Naive B cell (primary cell): Measurements from ENCODE around the gene PAQR4. TPM values are rescaled to one million over a fixed set of nuclear protein-coding genes. Genes with fewer than 3 reads are reported as not detected.

Source experiments
- ATAC-seq, 2 donors: fragments of 150-1000 bp; cut with Tn5 transposase; 2 replicates each; pipeline ENCODE4 v1.10.0; 2021; ENCODE audit warnings: low read depth in 2 of 2, mild to moderate bottlenecking in 2 of 2, moderate library complexity in 2 of 2
- DNase-seq: peaks from one replicate; pipeline ENCODE4 v3.0.0; 2022
- H3K27ac Mint-ChIP-seq, 6 donors: one replicate each; pipeline ENCODE4 v1.8.0; 2020 to 2022; ENCODE audit warnings: mild to moderate bottlenecking in 6 of 6, mixed read lengths in 6 of 6, moderate library complexity in 5 of 6, inconsistent platforms in 2 of 6
- H3K27me3 Mint-ChIP-seq, 3 donors: one replicate each; pipeline ENCODE4 v1.8.0; 2021 to 2022; ENCODE audit warnings: mixed read lengths in 3 of 3, mild to moderate bottlenecking in 1 of 3
- H3K36me3 Mint-ChIP-seq, 2 donors: one replicate each; pipeline ENCODE4 v1.8.0; 2020 to 2022; ENCODE audit warnings: mixed read lengths in 2 of 2, inconsistent platforms in 1 of 2, mild to moderate bottlenecking in 1 of 2
- H3K4me1 Mint-ChIP-seq, 3 donors: one replicate each; pipeline ENCODE4 v1.8.0; 2020 to 2022; ENCODE audit warnings: mixed read lengths in 3 of 3, inconsistent platforms in 1 of 3, mild to moderate bottlenecking in 1 of 3, moderate library complexity in 1 of 3
- H3K4me3 Mint-ChIP-seq, 8 donors: one replicate each; pipeline ENCODE4 v1.8.0; 2020 to 2022; ENCODE audit warnings: mild to moderate bottlenecking in 8 of 8, mixed read lengths in 8 of 8, moderate library complexity in 8 of 8, inconsistent platforms in 2 of 8
- H3K9me3 Mint-ChIP-seq, 7 donors: one replicate each; pipeline ENCODE4 v1.8.0; 2020 to 2022; ENCODE audit warnings: mixed read lengths in 7 of 7, mild to moderate bottlenecking in 5 of 7, inconsistent platforms in 2 of 7, moderate library complexity in 1 of 7
- polyA plus RNA-seq, 6 donors: library from polyadenylated mRNA; unstranded; fragments of 300-500 nt; fragmentation: Illumina TruSeq; gene quantifications; one replicate each; pipeline ENCODE4 v1.2.3, GENCODE V29; 2021; ENCODE audit warnings: low read depth in 6 of 6

Gene PAQR4
- polyA plus RNA-seq, 6 donors from 2014 or later, result 0.43 to 1.3 (median 1.1) TPM; not detected in 1

DNA sequence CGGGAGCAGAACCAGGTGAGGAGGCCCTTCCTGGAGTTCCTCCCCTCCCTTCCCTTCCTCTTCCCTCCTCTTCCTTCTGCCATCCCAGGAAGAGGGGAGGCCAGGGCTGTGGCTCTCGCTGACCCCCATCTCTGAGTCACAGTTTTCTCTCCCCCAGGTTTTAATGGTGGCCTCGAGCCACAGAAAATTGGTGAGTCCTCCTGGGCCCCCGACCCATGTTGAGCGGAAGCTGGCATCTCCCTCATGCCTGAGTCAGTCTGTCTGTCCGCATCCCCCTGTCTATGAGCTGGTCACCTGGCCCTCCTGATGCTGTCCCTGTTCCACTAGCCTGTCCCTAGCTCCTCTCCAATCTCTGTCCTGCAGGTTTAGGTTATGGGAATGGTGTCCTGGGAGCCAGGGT lies 30.8 kb downstream of the PAQR4 start:
- Mint-ChIP-seq H3K36me3 (no peaks in the 10 kb centered on the region), H3K27me3 (peaks cover 0 to 33% (median 15%) of the 10 kb centered on the region in 3 donors), H3K4me1 (peaks cover 3 to 5% (median 3%) of the 10 kb centered on the region in 3 donors), H3K27ac (peak overlapping the region in 1 of 6 donors; percentile 21), H3K9me3 (no peaks in the 10 kb centered on the region), H3K4me3 (no peak overlapping the region)
- ATAC-seq (no peak), DNase-seq (no peak)

DNA sequence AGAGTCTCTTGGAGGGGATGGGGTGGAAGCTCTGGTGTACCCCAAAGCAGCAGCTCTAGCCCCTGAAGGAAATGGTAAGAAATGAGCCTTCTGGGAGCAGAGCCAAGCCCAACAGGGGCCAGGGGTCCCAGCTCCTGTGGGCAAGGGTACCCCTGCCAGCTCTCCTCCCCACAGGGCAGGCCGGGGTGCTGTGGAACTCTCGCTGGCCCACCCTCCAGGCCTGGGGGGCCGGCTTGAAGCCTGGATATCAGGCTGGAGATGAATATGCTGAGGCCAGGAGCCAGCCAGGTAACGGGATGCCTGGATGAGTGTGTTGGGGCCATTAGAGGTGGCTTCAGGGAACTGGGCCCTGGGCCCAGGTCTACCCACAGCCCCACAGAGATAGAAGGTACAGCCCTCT lies 31.4 kb downstream of the PAQR4 start:
- no peak overlapping the region for H3K27ac Mint-ChIP-seq
- H3K4me3 Mint-ChIP-seq, result peak overlapping the region in 1 of 8 donors; percentile 50
- no peak for DNase-seq

DNA sequence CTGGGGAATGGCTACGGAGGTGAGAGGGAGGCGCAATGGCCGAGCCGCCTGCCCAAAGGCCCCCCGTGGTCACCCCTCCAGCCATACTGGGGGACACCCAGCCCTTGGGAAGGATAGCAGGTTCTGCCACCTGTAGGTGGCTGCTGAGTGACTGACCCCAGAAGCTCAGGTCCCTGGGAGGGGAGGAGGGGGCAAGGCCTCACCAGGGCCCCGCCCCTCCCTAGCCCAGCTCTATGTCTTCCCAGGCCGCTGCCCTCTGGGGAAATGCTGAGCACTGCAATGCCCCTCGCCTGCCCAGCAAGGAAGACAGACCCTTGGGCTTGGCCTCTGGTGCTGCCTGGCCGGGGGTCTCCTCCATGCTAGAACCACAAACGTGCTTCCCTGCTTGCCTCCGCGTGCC lies 32.2 kb downstream of the PAQR4 start:
- peaks cover 4 to 6% (median 5%) of the 10 kb centered on the region in 3 donors for H3K4me1 Mint-ChIP-seq
- H3K4me3 Mint-ChIP-seq, result no peak overlapping the region
- no peaks in the 10 kb centered on the region for H3K9me3 Mint-ChIP-seq
- no peak overlapping the region for H3K27ac Mint-ChIP-seq
- ATAC-seq, result no peak
- H3K27me3 Mint-ChIP-seq, result peaks cover 0 to 36% (median 15%) of the 10 kb centered on the region in 3 donors
- no peaks in the 10 kb centered on the region for H3K36me3 Mint-ChIP-seq
- no peak for DNase-seq

More for the DNA sequence above, 31.4 kb downstream of the PAQR4 start:
- Mint-ChIP-seq H3K9me3 (no peaks in the 10 kb centered on the region), H3K36me3 (no peaks in the 10 kb centered on the region), H3K27me3 (peaks cover 0 to 36% (median 15%) of the 10 kb centered on the region in 3 donors), H3K4me1 (peaks cover 4 to 6% (median 5%) of the 10 kb centered on the region in 3 donors)
- ATAC-seq, result no peak

DNA sequence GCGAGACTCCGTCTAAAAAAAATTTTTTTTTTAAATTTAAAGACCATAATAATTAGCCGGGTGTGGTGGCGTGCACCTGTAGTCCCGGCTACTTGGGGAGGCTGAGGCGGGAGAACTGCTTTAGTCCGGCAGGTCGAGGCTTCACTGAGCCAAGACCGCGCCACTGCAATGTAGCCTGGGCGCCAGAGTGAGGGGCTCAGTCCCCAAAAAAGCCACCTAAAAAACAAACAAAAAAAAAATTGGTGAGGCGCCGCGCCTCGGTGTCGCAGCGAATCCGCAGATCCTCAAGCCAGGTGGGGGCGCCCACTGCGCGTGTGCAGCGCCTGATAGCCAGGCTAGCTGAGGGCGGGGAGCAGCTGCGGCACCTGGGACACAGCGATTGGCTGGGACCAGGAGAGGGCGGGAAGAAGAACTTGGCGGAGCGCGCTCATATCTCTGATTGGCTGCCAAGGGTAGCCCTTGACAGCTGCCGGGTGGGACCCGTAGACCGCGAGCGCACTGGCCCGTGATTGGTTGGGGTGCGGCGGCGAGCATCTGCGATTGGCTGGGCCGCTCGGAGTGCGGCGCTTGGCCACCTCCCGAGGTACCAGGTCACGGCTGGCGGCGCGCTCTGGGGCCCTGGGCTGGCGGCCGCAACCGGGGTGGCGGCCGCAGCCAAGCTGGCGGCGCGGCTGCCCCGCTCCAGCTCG lies 34.6 kb downstream of the PAQR4 start:
- DNase-seq (peak; percentile 96), ATAC-seq (peak; percentile 97)
- Mint-ChIP-seq H3K4me1 (peaks cover 21 to 26% (median 25%) of the 10 kb centered on the region in 3 donors), H3K36me3 (no peaks in the 10 kb centered on the region), H3K27me3 (peaks cover 11 to 34% (median 15%) of the 10 kb centered on the region in 3 donors), H3K9me3 (no peaks in the 10 kb centered on the region), H3K4me3 (peak overlapping the region; percentile 77 to 87 (median 82)), H3K27ac (peak overlapping the region in 1 of 6 donors; percentile 69)

DNA sequence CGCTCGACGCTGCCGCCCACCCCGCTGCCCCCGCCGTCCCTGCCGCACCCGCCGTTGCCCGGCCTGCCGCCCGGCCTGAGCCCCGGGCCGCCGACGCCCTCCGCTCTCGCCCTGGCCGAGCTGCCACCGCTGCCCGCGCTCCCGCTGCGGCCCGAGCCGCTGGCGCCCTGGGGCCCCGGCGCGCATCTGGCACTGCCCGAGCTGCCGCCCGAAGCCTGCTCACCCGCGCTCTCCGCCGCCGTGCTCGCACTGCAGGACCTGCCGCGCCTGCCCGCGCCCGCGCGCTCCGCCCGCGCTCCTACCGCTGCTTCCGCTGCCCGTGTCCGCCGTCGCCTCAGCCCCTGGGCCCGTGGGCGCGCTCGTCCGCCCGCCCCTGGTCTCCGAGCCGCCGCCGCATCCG lies 35.2 kb downstream of the PAQR4 start:
- no peaks in the 10 kb centered on the region for H3K9me3 Mint-ChIP-seq
- DNase-seq, result no peak
- H3K27ac Mint-ChIP-seq, result peak overlapping the region in 1 of 6 donors; percentile 29
- H3K27me3 Mint-ChIP-seq, result peaks cover 11 to 29% (median 15%) of the 10 kb centered on the region in 3 donors
- peak overlapping the region in 1 of 8 donors; percentile 77 for H3K4me3 Mint-ChIP-seq
- peaks cover 21 to 29% (median 25%) of the 10 kb centered on the region in 3 donors for H3K4me1 Mint-ChIP-seq
- peak; percentile 3 to 6 for ATAC-seq
- H3K36me3 Mint-ChIP-seq, result no peaks in the 10 kb centered on the region

DNA sequence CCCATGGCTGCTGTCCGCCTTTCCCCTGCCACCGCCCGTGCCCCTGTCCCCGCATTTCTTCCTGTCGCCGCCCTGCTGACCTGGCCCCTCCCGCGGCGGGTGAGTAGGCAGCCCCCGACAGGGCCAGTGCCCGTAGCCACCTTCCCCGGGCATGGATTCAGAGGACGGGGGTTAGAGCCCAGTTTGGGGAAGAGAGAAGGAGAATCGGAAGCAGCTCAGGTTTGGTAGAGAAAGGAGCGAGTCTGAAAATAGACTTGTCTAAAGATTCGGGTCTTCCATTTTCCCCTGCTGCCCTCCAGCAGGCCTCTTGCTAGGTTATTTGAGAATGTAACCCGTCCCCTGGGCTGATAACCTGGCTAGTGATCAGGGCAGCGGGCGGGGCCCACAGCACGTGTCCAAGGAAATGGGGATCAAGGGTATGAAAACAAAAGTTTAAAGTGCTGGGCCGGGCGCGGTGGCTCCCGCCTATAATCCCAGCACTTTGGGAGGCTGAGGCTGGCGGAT lies 35.7 kb downstream of the PAQR4 start:
- Mint-ChIP-seq H3K27ac (peak overlapping the region in 1 of 6 donors; percentile 29), H3K27me3 (peaks cover 11 to 24% (median 13%) of the 10 kb centered on the region in 3 donors)
- DNase-seq, result no peak

DNA sequence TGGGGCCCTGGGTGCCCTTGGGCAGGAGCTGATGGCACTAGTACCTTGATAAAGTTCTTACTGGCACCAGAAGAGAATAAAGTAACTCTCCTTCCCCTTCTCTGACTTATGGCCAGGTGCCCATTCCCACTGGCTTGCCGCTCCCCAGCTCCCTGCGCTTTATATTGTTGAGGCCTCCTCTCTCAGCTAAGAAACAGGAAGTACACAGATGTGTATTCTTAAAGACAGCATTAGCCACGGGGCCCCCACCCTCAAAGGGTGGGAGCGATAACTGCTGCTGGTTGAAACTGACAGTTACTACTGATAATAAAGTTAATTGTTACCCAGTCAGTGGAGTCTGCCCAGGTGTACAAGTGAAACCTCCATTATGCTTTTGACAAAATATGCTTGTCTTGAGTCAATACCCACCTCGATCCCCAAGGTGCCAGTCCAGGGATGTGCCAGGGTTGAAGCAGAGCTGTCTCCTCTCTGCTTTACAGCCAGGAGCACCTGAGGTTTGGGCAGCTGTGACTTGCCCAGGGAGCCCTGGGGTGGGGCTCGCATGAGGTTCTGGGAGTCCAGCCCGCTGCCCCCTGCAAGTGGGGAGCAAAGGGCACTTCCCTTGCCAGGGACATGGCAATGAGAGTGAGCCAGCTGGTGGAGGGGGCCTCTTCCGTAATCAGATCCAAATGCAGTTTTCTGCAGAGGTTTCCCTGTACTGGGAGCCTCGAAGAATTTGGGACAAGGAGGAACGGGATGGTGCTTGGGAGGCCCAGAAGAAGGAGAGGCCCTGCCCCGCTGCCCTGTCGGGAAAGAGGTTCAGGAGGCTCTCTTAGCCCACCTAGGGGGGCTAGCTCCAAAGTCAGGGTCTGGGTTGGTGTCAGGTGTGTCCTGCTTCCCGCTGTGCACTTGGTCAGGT lies 38.2 kb downstream of the PAQR4 start:
- peaks cover 3 to 21% (median 11%) of the 10 kb centered on the region in 3 donors for H3K27me3 Mint-ChIP-seq
- DNase-seq, result no peak
- no peak for ATAC-seq
- H3K27ac Mint-ChIP-seq, result peak overlapping the region in 2 of 6 donors; percentile 20 to 47
- no peaks in the 10 kb centered on the region for H3K9me3 Mint-ChIP-seq
- H3K4me1 Mint-ChIP-seq, result peaks cover 22 to 29% (median 28%) of the 10 kb centered on the region in 3 donors
- peak overlapping the region in 7 of 8 donors; percentile 72 to 86 (median 79) for H3K4me3 Mint-ChIP-seq
- no peaks in the 10 kb centered on the region for H3K36me3 Mint-ChIP-seq

More for the DNA sequence above, 35.7 kb downstream of the PAQR4 start:
- no peaks in the 10 kb centered on the region for H3K36me3 Mint-ChIP-seq
- H3K4me1 Mint-ChIP-seq, result peaks cover 21 to 29% (median 25%) of the 10 kb centered on the region in 3 donors
- ATAC-seq, result no peak
- H3K9me3 Mint-ChIP-seq, result no peaks in the 10 kb centered on the region
- H3K4me3 Mint-ChIP-seq, result peak overlapping the region; percentile 46 to 87 (median 75)

DNA sequence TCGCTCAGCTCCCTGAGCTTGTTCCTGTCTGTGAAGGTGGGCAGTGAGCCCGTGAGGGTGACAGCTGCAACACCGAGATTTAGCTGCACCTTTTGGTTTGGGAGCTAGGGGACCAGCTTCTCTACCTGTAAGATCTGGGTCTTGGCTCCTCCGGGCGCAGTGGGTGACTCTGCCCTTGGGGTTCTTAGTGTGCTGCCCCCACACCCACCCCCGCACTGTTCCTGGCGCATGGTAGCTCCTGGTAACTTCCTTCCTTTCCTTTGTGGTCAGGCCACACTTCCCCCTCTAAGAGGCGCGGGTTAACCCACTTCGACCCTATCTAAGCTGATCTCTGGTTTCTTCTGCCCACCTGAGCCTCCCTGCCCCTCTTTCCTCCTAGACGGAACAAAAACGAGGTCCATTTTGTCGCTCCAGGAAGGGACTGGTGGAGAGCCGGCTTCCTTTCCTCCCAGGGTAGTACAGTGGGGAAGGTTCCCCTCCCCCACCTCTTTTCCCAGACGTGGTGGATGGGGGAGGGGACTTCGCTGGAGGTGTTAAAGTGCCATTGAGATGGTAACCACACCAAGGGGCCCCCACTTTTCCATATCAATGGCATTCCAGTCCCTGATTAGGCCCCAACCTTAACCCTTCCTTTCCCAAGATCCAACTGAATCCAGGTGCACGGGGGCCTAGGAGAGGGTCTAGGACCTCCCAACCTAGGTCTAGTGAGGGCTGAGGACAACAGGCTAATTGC lies 39.0 kb downstream of the PAQR4 start:
- Mint-ChIP-seq H3K36me3 (no peaks in the 10 kb centered on the region), H3K4me3 (peak overlapping the region; percentile 45 to 86 (median 78)), H3K9me3 (no peaks in the 10 kb centered on the region), H3K4me1 (peaks cover 26 to 35% (median 29%) of the 10 kb centered on the region in 3 donors), H3K27me3 (peaks cover 9 to 29% (median 11%) of the 10 kb centered on the region in 3 donors), H3K27ac (peak overlapping the region in 2 of 6 donors; percentile 20 to 47)
- ATAC-seq (no peak), DNase-seq (no peak)

DNA sequence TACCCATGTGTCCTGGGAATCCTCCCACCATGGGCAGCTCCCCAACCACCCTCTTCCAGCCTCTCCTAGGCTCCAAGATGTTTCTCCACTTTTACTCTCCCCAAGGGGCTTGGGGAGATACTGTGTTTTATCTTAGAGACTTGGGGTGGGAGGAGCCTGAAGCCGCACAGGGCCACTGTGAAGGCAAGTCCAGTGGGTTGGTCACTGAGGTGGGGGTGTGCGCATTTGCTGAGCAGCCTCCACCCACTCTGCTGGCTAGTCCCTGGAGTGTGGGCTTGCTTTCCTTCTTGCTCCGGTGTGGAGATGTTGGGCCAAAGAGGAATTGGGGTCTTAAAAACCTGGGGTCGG lies 39.5 kb downstream of the PAQR4 start:
- H3K4me3 Mint-ChIP-seq, result peak overlapping the region in 3 of 8 donors; percentile 72 to 82 (median 79)
- DNase-seq (no peak), ATAC-seq (no peak)
- H3K36me3 Mint-ChIP-seq, result no peaks in the 10 kb centered on the region
- H3K27me3 Mint-ChIP-seq, result peaks cover 9 to 35% (median 11%) of the 10 kb centered on the region in 3 donors
- peaks cover 26 to 35% (median 27%) of the 10 kb centered on the region in 3 donors for H3K4me1 Mint-ChIP-seq
- no peak overlapping the region for H3K27ac Mint-ChIP-seq
- no peaks in the 10 kb centered on the region for H3K9me3 Mint-ChIP-seq

DNA sequence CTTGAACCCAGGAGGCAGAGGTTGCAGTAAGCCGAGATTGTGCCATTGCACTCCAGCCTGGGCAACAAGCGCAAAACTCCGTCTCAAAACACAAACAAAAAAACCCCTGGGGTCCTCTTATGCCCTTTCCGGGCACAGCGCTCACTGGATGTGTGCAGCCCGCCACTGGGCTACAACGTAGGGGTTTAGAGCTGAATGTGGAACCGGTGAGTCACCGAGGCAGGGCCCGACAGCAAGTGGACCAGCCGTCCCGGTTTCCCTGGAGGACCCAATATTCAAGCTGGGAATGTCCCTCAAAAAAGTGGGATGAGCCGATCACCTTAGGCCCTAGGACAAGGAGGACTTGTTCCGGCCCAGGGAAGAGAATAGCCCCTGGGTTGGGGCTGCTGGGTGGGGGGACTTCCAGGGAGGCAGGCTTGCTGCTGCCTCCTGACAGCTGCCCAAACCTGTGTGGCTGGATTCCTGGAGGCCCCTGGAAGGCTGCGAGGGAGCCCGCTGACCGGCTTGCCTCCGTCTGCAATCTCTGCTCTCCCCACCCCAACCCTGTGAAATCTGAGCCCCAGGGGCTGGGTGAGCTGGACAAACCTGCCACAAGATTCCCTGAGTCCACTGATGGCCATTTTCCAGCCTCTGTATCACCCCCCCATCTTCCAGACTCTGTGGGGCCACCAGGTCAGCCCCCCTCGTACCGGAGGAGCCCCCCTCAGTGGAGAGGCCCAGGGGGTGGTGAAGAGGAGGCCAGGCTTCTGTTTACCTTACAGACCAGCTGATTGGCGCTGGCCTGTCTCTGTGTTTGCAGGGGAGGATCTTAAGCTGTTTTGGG lies 40.6 kb downstream of the PAQR4 start:
- peaks cover 24 to 33% (median 26%) of the 10 kb centered on the region in 3 donors for H3K4me1 Mint-ChIP-seq
- DNase-seq, result no peak
- H3K36me3 Mint-ChIP-seq, result no peaks in the 10 kb centered on the region
- H3K27ac Mint-ChIP-seq, result no peak overlapping the region
- no peaks in the 10 kb centered on the region for H3K9me3 Mint-ChIP-seq
- ATAC-seq, result no peak
- H3K27me3 Mint-ChIP-seq, result peaks cover 11 to 45% (median 19%) of the 10 kb centered on the region in 3 donors
- peak overlapping the region in 1 of 8 donors; percentile 63 for H3K4me3 Mint-ChIP-seq

DNA sequence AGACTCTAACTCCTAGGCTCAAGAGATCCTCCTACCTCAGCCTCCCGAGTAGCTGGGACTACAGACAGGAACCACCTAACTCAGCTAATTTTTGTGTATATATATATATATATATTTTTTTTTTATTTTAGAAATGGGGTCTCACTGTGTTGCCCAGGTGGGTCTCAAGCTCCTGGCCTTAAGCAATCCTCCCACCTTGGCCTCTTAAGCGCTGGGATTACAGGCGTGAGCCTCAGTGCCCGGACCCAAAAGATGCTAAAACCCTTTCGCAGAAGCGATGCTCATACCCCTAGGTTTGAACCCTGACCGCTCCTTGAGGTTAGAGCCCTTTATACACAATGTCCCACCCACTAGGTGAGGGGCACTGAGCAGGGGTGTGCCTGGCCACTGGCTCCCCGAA lies 41.4 kb downstream of the PAQR4 start:
- no peaks in the 10 kb centered on the region for H3K36me3 Mint-ChIP-seq
- DNase-seq, result no peak
- H3K4me1 Mint-ChIP-seq, result peaks cover 21 to 30% (median 23%) of the 10 kb centered on the region in 3 donors
- ATAC-seq, result no peak
- no peak overlapping the region for H3K4me3 Mint-ChIP-seq
- H3K27ac Mint-ChIP-seq, result no peak overlapping the region
- no peaks in the 10 kb centered on the region for H3K9me3 Mint-ChIP-seq
- peaks cover 15 to 44% (median 20%) of the 10 kb centered on the region in 3 donors for H3K27me3 Mint-ChIP-seq

DNA sequence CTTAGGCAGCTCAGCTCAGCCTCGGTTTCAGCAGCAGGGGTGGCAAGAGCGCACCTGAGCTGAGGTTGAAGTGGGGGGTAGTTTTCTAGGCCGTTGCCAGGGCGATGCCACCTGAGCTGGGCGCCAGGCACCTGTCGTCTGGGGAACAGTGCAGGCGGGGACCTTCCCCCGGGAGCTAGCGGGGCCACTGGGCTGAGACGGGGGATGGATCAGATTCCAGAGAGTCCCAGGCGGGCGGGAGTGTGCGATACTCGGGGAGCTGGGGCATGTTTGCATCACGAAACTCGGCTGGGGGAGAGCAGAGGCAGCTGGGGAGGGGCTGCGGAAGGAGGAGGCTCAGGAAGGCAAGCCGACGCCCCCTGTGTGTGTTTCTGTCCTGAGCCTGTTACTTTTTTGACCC lies 43.1 kb downstream of the PAQR4 start:
- Mint-ChIP-seq H3K27me3 (peaks cover 13 to 56% (median 20%) of the 10 kb centered on the region in 3 donors), H3K4me3 (peak overlapping the region in 1 of 8 donors; percentile 72), H3K36me3 (no peaks in the 10 kb centered on the region), H3K4me1 (peaks cover 16 to 23% (median 16%) of the 10 kb centered on the region in 3 donors), H3K27ac (no peak overlapping the region), H3K9me3 (no peaks in the 10 kb centered on the region)
- DNase-seq, result no peak
- ATAC-seq, result no peak
